Activated CD4-positive, alpha-beta T cell treated with anti-CD3 and anti-CD28 coated beads, Interleukin-2, amount 50 U/mL, for 24 hours (primary cell): ENCODE measurements around the gene SFMBT2.
A peak's percentile ranks its signal among the peaks of the same experiment; 100 is the strongest.

Source experiments
- DNase-seq, 2 donors: peaks; one replicate each; pipeline ENCODE4 v3.0.0-alpha.2; 2020; ENCODE audit warnings: low read depth in 1 of 2, low spot score in 1 of 2

Gene SFMBT2

DNA sequence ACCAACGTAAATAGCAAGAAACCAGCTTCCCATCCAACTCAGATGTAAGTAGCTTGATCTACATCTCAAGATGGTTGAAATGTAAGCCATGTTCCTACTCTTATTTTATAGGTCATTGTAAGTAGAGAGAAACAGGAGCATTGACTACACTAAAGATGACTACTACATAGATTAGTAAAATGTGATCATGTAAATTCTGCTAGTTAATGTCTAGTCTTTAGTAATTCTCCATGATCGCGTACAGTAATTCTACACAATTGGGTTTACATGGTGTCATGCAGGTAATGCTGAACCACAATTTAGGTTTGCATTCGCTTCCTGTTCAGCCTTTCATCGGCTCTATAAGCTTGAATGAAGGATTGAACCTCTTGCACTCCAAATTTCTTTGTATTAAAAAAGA, 14.9 kb upstream of the SFMBT2 start:
- DNase-seq: no peak

- no peak for DNase-seq
Measured at GRCh38 chr10:7424919-7425318, 14.1 kb upstream of the SFMBT2 start.

- DNase-seq: no peak
Measured at GRCh38 chr10:7424315-7424714, 13.5 kb upstream of the SFMBT2 start.

DNA sequence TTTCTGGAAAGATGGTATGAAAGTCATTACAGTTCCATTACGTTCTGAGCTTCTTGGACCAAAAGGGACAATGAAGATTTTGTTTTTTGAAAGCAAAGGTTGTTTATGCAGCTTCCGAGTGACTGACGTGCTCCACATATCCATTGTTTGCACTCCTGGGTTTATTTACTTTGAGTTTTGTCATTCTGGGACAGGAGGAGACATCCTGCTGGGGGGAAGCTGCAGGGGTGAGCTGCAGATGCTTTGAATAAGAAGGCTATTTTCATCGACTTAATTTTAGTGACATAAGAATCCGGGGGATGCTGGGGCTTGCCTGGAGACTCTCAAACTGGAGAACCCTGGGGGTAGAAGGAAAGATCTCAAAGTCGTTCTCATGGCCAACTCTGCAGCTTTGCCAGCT, 12.7 kb upstream of the SFMBT2 start:
- DNase-seq: no peak

DNA sequence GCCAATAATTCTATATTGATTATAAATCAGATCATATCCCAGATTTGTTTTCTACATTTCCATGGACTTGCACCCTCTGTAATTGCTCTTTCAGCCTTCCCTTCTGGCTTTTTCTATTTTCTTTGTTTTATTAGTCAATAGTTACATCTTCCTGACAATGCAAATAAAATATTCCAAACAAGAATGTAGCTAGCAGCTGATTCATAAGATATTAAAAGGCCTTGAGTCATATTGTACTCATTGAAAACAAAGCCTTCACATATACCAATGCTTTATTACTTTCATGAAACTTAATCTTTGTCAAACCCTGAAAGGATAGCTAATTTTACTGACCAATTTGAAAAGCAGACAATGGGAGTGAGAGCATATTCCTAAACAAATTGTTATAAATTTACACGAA, 10.7 kb upstream of the SFMBT2 start:
- DNase-seq: no peak

DNA sequence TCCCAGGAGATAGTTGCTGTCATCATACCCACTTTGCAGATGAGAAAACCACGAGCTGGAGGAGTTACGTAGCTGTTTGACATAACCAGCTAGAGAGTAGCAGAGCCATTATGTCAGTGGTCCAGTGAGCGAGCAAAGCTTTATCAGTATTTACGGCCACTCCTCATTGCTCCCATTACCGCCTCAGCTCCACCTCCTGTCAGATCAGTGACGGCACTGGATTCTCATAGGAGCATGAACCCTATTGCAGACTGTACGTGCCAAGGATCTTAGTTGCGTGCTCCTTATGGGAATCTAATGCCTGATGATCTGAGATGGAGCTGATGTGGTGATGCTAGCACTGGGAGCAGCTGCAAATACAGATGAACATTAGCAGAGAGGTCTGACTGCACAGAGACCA, 9.2 kb upstream of the SFMBT2 start:
- DNase-seq: no peak

GRCh38 chr10:7417807-7418206, 7.0 kb upstream of the SFMBT2 start:
- DNase-seq: no peak

DNA sequence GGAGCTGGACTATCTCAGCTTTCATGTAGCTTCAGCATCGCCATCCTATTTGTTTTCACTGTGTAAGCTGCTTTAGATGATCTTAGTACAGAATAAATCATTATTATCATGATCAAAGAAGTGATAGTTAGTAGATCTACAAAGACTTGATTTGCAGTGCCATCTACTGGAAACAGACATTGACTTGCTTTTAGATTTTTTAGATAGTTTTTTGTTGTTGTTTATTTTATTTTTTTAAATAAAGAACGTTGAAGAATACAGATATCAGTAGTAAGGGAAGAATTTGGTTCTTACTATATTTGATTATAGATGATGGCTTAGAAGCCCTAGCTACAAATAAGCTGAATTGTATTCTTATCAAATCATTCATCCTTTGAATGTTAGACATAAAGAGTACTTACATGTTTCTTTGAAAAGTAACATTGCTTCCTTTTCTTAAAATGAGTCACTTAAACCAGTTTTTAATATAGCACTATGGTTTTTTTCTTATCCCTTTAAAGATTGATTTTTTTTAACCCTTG, 6.3 kb upstream of the SFMBT2 start:
- no peak for DNase-seq

GRCh38 chr10:7414766-7415165, 3.9 kb upstream of the SFMBT2 start:
- DNase-seq: no peak

GRCh38 chr10:7412928-7413282, 2.1 kb upstream of the SFMBT2 start:
- DNase-seq: no peak

- DNase-seq: peak in 1 of 2 donors; percentile 13
Measured at GRCh38 chr10:7412237-7412927, 1.5 kb upstream of the SFMBT2 start.

DNA sequence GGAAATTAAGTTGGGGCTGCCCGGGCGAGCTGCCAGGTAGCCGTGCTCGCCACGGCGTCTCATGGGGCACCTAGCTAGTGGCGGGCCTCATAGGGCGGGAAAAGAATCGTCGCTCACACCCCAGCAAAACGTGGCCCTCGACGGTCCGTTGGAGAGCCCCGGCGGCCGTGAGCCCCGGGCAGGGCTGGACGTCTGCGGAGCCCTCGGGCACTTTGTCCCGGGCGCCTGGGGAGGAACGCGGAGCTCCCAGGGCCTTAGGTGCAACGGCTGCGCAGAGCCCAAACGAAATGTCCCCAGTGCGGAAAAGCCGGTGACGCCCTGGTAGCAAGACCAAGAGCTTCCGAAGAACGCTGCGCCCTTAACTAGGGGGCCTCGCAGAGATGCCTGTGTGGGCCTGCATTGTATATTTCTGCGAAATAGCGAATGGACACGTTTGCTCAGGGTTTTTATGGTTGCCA, 866 bp upstream of the SFMBT2 start:
- no peak for DNase-seq

DNA sequence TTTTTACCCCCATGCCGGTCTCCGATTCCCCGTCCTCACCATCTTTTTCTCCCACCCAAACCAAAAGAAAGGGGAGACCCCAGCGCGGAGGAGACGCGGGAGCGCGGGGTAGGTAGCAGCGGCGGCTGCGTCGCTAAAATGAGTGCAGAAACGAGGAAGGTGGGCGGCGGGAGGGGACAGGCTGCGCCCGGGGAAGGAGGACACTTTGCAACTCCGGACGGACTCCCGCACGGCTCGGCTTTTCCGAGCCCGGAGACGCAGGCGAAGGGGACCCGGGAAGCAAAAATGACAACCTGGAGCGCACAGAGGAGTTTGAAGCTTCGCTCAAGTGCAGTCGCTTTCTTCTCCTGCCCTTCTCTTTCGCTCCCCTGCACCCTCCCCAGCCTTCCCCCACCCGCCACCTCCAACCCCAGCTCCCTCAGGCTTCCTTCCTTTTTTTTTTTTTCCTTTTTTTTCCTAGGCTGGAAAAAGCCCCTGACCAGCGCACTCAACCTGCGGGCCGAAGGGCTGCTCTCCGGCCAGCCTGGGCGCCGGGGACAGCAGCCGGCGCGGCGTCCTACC, 453 bp downstream of the SFMBT2 start:
- DNase-seq: peak in 1 of 2 donors; percentile 30

DNA sequence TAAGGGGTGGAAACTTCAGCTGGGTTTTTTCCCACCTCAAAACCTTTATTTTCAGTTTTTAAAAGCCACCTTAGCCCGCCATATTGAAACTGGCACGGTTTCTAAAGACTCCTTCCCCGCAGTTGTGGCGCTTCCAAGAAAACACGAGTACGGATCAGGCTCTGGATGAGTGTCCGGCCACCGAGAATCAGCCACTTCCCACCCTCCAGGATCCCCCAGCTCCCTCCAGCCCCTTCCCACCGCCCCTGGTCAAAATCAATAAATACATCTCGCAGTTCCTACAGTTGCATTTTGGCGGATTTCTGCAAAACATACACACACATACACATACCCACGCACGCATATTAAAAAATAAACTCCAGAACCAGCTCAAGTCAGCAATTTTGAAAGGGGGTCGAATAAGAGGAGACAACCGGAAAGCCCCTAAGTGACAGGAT, 1.1 kb downstream of the SFMBT2 start:
- DNase-seq: no peak

DNA sequence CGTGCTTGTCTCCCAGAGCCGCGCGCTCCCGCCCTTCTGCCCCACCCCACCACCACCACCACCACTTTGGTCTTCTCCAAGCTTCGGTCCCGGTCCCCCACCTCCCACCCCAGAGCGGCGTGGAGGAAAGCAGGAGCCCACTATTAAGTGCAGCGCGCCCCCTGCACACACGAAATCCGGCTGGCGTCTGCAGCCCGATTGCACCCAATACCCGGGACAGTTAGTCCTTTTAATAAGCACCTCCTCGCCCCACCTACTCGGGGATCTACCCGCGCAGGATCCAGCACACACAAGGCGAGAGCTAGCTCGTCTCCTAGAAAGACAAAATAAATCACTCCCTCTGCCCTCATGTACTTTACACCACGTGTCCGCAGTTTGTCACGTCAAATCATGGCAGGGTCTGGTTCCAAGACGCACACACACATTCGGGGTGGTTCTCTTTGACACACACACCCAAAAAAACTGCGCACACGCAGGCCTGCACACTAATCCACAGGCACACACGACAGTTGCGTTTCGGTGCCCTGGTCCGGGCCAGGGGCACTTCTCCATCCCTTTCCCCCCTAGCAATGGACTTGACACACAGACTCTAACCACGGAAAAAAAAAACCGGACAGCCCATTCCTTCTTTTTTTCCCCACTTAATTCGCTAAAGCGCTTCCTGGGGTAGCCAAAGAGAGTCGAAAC, 1.6 kb downstream of the SFMBT2 start:
- peak; percentile 38 to 52 for DNase-seq

DNA sequence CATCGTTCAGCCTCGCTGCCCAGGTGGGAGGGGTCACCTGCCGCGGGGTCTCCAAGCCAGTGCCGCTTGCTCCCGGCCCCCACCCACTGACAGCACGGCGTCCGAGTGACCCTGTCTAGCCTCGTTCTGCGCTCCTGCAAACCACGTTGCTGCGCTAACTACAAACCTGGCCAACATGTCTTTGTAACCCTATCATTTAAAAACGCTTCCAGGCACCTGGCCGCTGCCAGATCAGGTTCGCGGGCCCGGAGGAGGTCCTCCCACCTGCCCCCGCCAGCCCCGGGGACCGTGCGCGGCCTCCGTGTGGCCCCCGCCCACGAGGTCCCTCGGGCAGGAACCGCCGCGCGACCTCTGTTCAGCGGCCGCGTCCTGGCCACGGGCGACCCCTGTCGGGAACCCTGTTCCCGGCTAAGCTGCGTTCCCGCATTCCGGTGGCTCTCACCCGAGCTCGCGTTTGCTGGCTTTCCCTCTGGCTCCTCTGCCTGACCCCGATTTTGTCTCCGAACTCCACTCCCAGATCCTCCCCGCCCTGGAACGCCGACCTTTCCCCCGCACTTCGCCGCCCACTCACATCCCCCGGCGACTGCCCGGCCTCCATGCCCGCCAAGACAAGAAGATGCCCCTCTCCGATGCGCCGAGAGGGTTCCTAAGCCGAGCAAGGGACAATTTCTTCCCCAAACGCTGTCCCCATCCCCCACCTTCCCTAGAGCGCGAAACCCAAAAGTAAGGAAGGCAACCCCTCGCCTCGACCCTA, 2.4 kb downstream of the SFMBT2 start:
- peak in 1 of 2 donors; percentile 20 for DNase-seq

DNA sequence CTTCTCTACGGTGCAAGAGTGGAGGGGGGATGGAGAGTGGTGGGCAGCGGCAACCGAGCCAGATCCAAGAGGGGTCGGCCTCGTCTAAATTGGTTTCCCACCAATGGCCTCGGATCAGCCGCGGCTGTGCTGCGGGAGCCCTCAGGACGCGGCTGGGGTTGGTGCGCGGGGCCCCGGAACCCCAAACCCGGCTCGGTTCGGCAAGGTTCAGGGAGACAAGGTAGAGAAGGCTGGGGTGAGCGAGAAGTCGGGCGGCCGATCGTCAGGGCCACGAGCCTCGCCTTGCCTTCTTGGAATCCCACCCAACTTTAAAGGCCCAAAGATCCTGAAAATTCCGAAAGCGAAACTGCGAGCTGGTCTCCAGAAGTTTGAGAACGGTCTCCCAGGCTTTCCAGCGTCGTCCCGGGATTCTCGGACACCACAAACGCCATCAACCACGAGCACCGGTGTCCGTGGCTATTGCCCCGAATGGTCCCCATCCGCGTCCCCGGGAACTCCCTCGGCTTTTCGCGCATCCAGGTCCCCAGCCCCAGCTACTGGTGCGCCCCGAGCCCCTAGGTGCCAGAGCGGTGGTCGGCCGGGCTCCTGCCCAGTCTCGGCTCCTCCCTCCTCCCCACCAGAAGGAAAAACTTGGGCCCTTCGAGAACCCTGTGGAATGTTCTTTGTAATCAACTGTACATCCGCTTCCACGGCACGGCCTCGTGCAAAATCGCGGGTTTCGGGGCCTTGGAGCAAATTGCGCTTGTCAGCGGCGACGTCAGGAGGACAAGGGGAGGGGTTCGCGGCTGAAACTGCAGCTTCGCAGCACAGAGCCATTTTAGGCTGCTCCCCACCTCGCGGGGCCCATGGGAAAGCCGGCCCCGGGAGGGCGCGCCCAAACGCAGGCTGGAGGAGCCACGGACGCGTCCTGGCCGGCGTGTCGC, 3.2 kb downstream of the SFMBT2 start:
- no peak for DNase-seq

GRCh38 chr10:7406712-7407333, 4.0 kb downstream of the SFMBT2 start:
- no peak for DNase-seq

DNA sequence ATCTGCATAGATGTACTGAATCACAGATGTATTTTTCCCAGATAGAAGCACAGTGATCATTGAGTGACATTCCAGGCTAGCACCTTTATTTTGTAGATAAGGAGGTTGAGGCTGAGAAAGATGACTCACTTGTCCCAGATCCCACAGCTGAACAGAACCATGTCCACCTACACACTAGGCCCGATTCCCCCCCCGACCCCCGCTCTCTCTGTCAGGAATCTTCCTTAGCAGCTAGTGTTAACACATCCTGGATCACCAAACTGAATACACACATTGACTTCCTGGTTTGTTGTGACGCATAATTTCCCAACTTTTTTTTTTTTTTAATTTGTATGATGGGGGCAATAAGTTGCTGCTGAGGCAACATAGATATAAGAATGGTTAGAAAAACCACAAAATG, 5.2 kb downstream of the SFMBT2 start:
- no peak for DNase-seq

DNA sequence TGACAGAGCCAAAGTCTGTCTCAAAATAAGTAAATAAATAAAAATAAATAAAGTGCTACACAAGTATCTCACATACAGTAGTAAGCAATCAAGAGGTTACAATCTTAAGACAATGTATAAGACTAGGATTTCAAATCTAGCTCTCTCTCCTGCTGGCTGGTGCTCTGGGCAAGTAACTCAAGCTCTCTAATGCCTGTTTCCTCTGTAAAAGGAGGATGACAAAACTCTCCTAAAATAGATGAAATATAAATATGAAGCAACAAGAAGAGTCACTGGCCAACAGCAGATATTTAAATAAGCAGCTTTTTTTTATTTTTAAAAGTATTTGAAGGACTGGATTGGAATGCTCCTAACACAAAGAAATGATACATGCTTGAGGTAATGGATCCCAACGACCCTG, 7.2 kb downstream of the SFMBT2 start:
- no peak for DNase-seq
